ENCODE data around the gene PLD4. TPM values are rescaled to one million over a fixed set of nuclear protein-coding genes. Genes with fewer than 3 reads are reported as not detected.

The PLD4 gene
- total RNA-seq, 1 donor from 2014 or later: not detected

GRCh38 chr14:104895786-104896661, 28.7 kb upstream of the PLD4 start:
- peak in 1 of 2 donors; percentile 62 for DNase-seq (ENCODE audit: low spot score in 2 of 2)
- no peak overlapping the region for H3K27ac ChIP-seq
- peaks cover 0 to 11% of the 10 kb centered on the region in 2 donors for H3K36me3 ChIP-seq
- TF ChIP-seq CTCF (IDR thresholded peaks at IDR 0.05): no peak
- H3K4me1 ChIP-seq: no peaks in the 10 kb centered on the region
- intact Hi-C loops (cut with DNase I): loop anchor here (1.0 kb wide), 1 partner anchor 149 kb away; no protein-coding TSS in a partner anchor
- no peaks in the 10 kb centered on the region for H3K27me3 ChIP-seq
- H3K9me3 ChIP-seq: no peaks in the 10 kb centered on the region
- H3K4me3 ChIP-seq: no peak overlapping the region

DNA sequence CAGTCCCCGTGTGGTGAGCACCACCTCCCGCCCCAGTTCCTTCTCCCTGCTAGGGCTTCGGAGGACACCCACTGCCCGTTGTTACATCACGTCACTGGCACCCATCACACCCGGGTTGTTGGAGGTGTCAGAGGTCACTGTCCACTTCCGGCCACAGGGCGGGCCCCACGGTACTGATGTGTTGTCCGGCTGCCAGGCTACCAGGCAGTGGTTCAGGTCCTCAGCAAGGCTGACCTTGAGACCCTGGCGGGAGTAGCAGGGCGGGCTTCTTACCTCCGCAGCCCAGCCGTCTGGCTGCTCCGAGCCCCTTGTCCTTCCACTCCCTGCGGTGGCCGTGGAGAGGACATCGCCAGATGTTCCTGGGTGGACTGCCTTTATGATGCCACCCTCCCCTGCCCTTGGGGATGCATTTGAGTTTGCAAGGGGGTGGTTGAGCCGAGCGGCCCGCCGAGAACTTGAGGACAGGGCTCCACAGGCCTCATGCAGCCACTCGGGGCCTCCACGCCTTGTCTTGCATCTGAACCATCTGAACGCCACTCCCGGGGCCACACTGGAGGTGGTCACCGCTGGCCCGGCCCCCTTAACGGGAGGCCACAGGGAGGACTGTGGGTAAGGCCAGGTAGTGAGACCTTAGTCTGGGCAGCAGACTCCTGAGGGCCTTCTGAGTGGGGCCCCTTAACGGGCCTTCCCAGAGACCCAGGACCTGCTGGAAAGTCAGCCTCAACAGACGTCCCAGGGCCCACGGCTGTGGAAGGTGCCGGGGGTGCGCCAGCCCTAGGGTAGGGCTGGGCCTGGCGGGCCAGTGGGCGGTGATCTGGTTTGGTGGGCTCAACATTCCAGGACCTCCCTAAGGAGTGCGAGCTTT, 27.1 kb upstream of the PLD4 start:
- no peak overlapping the region for H3K4me3 ChIP-seq
- H3K27me3 ChIP-seq: no peaks in the 10 kb centered on the region
- intact Hi-C loops (cut with DNase I): no loop called here
- no peaks in the 10 kb centered on the region for H3K4me1 ChIP-seq
- H3K9me3 ChIP-seq: no peaks in the 10 kb centered on the region
- DNase-seq (ENCODE audit: low spot score in 2 of 2): peak in 1 of 2 donors; percentile 61
- no peak overlapping the region for H3K27ac ChIP-seq
- H3K36me3 ChIP-seq: peaks cover 0 to 11% of the 10 kb centered on the region in 2 donors
- no peak for TF ChIP-seq CTCF (IDR thresholded peaks at IDR 0.05)

DNA sequence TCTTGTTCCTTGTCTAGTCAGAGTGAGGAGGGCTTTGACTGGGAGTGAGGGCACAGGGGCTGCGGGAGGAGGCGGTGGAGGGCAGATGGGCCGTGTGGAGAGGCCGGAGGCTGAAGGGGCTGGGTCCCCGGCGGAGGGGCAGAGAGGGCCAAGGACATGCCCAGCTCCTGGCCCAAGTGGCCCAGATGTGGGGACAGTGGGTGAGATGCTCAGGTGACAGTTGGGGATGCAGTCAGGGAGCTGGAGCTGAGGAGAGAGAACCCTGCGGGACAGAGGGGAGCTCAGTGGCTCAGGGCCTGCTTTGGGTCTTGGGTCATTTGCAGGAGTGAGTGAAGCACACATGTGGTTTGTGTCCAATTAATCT, 26.5 kb upstream of the PLD4 start:
- peaks cover 0 to 11% of the 10 kb centered on the region in 2 donors for H3K36me3 ChIP-seq
- H3K4me1 ChIP-seq: no peaks in the 10 kb centered on the region
- H3K27me3 ChIP-seq: no peaks in the 10 kb centered on the region
- intact Hi-C loops (cut with DNase I): no loop called here
- DNase-seq (ENCODE audit: low spot score in 2 of 2): peak in 1 of 2 donors; percentile 55
- H3K27ac ChIP-seq: no peak overlapping the region
- no peak overlapping the region for H3K4me3 ChIP-seq
- no peak for TF ChIP-seq CTCF (IDR thresholded peaks at IDR 0.05)
- no peaks in the 10 kb centered on the region for H3K9me3 ChIP-seq

- DNase-seq (ENCODE audit: low spot score in 2 of 2): peak in 1 of 2 donors; percentile 58
- no peak overlapping the region for H3K4me3 ChIP-seq
- TF ChIP-seq CTCF (IDR thresholded peaks at IDR 0.05): no peak
- H3K27me3 ChIP-seq: no peaks in the 10 kb centered on the region
- peaks cover 0 to 7% of the 10 kb centered on the region in 2 donors for H3K36me3 ChIP-seq
- H3K4me1 ChIP-seq: no peaks in the 10 kb centered on the region
- no peak overlapping the region for H3K27ac ChIP-seq
- H3K9me3 ChIP-seq: no peaks in the 10 kb centered on the region
- intact Hi-C loops (cut with DNase I): no loop called here
Observed at GRCh38 chr14:104898870-104899510, 25.7 kb upstream of the PLD4 start.

GRCh38 chr14:104899781-104900180, 24.9 kb upstream of the PLD4 start:
- Histone ChIP-seq H3K4me1 (no peaks in the 10 kb centered on the region), H3K36me3 (peaks cover 0 to 2% of the 10 kb centered on the region in 2 donors), H3K4me3 (no peak overlapping the region), H3K27ac (no peak overlapping the region), H3K27me3 (no peaks in the 10 kb centered on the region), H3K9me3 (no peaks in the 10 kb centered on the region)
- no peak for DNase-seq (ENCODE audit: low spot score in 2 of 2)
- intact Hi-C loops (cut with DNase I): no loop called here
- no peak for TF ChIP-seq CTCF (IDR thresholded peaks at IDR 0.05)

All from ascending aorta (tissue), 2 donors.